HG03460 (cell line): ENCODE data around the gene KCNE4.

Source experiments
- ATAC-seq: cut with Tn5 transposase; IDR thresholded peaks from one replicate; pipeline ENCODE4 v1.9.1; 2021; ENCODE audit not compliant: unreplicated experiment

KCNE4 gene

GRCh38 chr2:223051693-223052289 is at the start of gene KCNE4:
Gene KCNE4 (plus strand): TSS chr2:223052190. CDS start chr2:223052831, 641 bp downstream.
- ATAC-seq: no peak

- no peak for ATAC-seq
These were observed 48.8 kb upstream of the KCNE4 start for GRCh38 chr2:223003191-223003590.

GRCh38 chr2:223005496-223005895 is 46.5 kb upstream of the KCNE4 start:
- ATAC-seq: no peak

GRCh38 chr2:223007531-223007930 is 44.5 kb upstream of the KCNE4 start:
- no peak for ATAC-seq

GRCh38 chr2:223008162-223008561 is 43.8 kb upstream of the KCNE4 start:
- no peak for ATAC-seq

- ATAC-seq: no peak
These were observed 43.0 kb upstream of the KCNE4 start for GRCh38 chr2:223008956-223009355.

GRCh38 chr2:223010641-223011040 is 41.3 kb upstream of the KCNE4 start:
- no peak for ATAC-seq

- no peak for ATAC-seq
These were observed 39.7 kb upstream of the KCNE4 start for GRCh38 chr2:223012291-223012690.

GRCh38 chr2:223019390-223019930 is 32.5 kb upstream of the KCNE4 start:
- ATAC-seq: no peak

- ATAC-seq: no peak
These were observed 31.8 kb upstream of the KCNE4 start for GRCh38 chr2:223019987-223020717.

- ATAC-seq: no peak
These were observed 30.9 kb upstream of the KCNE4 start for GRCh38 chr2:223020971-223021675.

GRCh38 chr2:223026357-223027110 is 25.5 kb upstream of the KCNE4 start:
- no peak for ATAC-seq

GRCh38 chr2:223027442-223027841 is 24.5 kb upstream of the KCNE4 start:
- ATAC-seq: no peak

GRCh38 chr2:223029287-223029686 is 22.7 kb upstream of the KCNE4 start:
- ATAC-seq: no peak

GRCh38 chr2:223032187-223033142 is 19.5 kb upstream of the KCNE4 start:
- ATAC-seq: no peak

- no peak for ATAC-seq
These were observed 17.6 kb upstream of the KCNE4 start for GRCh38 chr2:223034221-223034975.

- ATAC-seq: no peak
These were observed 15.1 kb upstream of the KCNE4 start for GRCh38 chr2:223036790-223037444.

GRCh38 chr2:223037445-223037800 is 14.6 kb upstream of the KCNE4 start:
- ATAC-seq: no peak

- ATAC-seq: no peak
These were observed 12.4 kb upstream of the KCNE4 start for GRCh38 chr2:223039618-223040017.
